Brain microvascular endothelial cell (primary cell): ENCODE data around the gene MAML3.

Experiments used
- DNase-seq: peaks from one replicate; pipeline ENCODE4 v3.0.0-alpha.2; 2020
- H3K27ac ChIP-seq: fragments of 250-450 bp; sonication (Bioruptor Pico); 2 replicates; pipeline ENCODE4 v1.5.1; 2020; ENCODE audit warnings: mild to moderate bottlenecking, moderate library complexity
- H3K27me3 ChIP-seq: fragments of 250-450 bp; sonication (Bioruptor Pico); replicated peaks from 2 replicates; pipeline ENCODE4 v1.5.1; 2020; ENCODE audit warnings: mild to moderate bottlenecking
- H3K36me3 ChIP-seq: fragments of 250-450 bp; sonication (Bioruptor Pico); replicated peaks from 2 replicates; pipeline ENCODE4 v1.5.1; 2020; ENCODE audit warnings: mild to moderate bottlenecking
- H3K4me3 ChIP-seq: 2 replicates; pipeline ENCODE4 v1.5.1; 2011; ENCODE audit warnings: low read depth, mild to moderate bottlenecking, control low read depth, low read length, moderate library complexity
- in situ Hi-C: cut with HindIII; loops from 2 replicates; pipeline ENCODE4 v1.10.0; 2017; ENCODE audit warnings: low sequenced_read_pairs, low pct_ligation_motif_present
- TF ChIP-seq, protein P1 (sequence below): IDR thresholded peaks from 2 replicates; pipeline ENCODE4 v1.5.1; 2011; ENCODE audit warnings: low read depth, mild to moderate bottlenecking, moderate library complexity, low read length, control low read depth, inconsistent platforms; ENCODE audit errors: missing control alignments

MAML3 gene

DNA sequence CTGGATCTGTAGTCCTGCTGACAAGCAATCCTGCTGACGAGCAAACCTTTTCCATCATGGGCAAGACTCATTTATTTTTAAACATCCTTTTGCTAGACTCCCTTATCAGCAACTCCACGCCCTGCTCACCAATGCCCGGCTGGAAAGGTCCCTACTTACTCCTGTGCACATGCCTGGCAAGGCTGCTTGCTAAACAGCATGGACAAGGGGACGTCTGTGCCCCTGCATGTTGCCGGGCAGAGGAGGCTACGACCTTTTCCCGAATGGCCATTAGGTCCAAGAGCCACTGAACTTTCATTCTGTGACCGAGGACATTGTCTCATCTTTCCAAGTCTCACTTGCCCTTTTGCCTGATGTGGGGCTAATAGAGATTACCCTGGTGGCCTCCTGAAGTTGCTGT, 389.8 kb downstream of the MAML3 start:
- no peak overlapping the region for H3K27ac ChIP-seq
- H3K36me3 ChIP-seq = no peaks in the 10 kb centered on the region
- DNase-seq = no peak
- no peak overlapping the region for H3K4me3 ChIP-seq
- in situ Hi-C loops = no loop called here
- TF ChIP-seq, protein P1, sequence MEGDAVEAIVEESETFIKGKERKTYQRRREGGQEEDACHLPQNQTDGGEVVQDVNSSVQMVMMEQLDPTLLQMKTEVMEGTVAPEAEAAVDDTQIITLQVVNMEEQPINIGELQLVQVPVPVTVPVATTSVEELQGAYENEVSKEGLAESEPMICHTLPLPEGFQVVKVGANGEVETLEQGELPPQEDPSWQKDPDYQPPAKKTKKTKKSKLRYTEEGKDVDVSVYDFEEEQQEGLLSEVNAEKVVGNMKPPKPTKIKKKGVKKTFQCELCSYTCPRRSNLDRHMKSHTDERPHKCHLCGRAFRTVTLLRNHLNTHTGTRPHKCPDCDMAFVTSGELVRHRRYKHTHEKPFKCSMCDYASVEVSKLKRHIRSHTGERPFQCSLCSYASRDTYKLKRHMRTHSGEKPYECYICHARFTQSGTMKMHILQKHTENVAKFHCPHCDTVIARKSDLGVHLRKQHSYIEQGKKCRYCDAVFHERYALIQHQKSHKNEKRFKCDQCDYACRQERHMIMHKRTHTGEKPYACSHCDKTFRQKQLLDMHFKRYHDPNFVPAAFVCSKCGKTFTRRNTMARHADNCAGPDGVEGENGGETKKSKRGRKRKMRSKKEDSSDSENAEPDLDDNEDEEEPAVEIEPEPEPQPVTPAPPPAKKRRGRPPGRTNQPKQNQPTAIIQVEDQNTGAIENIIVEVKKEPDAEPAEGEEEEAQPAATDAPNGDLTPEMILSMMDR = no peak
- no peaks in the 10 kb centered on the region for H3K27me3 ChIP-seq

DNA sequence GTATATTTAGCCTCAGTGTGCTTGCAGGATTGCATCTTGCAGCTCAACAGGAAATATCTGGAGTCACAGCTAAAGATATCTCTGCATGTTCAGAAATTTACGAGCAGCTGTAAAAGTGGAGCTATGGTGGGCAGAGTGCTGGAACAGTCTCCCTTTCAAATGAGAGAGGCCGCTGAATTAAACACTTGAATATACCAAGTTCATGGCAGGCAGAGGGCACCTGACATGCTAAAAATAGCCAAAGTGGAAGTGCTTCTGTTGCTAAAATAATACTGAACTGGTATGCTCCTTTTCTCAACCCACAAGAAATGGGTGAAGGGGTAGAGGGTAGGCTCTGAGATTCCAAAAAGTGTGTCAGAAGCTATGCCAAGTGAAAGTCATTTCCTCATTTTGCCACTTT, 390.3 kb downstream of the MAML3 start:
- Histone ChIP-seq H3K27me3 (no peaks in the 10 kb centered on the region), H3K27ac (no peak overlapping the region), H3K4me3 (no peak overlapping the region), H3K36me3 (no peaks in the 10 kb centered on the region)
- DNase-seq = no peak
- in situ Hi-C loops = no loop called here
- TF ChIP-seq, protein P1 = no peak

DNA sequence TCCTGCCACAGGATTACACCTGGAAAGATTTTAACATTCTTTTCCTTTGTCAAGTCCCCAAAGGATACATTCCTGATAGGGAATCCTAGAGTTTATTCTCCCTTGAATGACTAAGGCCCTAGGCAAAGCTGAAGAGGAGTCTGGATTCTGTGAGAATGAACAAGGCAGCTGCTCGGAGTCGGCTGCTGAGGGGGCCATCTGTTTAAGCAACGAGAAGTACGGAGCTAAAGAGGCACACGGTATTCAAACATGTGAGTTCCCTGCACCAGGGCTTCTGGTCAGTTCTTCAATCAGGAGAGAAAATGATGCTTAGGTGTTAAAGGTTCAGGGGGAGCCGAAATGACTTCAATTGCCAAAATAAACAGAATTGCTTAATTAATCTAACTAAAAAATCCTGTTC, 390.8 kb downstream of the MAML3 start:
- Histone ChIP-seq H3K36me3 (no peaks in the 10 kb centered on the region), H3K27me3 (no peaks in the 10 kb centered on the region), H3K27ac (no peak overlapping the region), H3K4me3 (no peak overlapping the region)
- no peak for DNase-seq
- in situ Hi-C loops = no loop called here
- TF ChIP-seq, protein P1 = no peak

DNA sequence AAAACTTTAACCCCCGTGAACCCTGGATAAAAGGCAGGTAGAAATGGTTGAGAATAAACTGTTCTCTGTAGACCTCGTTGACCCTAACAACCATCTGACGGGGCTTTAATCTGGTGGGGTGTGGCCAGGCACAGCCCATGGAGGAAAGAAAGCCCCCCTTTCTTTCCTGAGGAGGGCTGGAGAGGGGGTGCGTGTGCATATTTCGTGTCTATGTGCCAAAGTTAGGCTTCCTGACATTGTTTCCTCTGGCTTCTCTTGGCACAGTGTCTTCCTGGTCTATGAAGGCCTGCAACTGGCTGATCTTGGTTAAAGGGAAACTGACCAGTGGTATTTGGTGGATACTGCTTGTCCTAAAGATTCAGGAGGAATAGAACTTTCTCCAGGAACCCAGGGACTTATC, 391.3 kb downstream of the MAML3 start:
- DNase-seq = no peak
- Histone ChIP-seq H3K4me3 (no peak overlapping the region), H3K27ac (no peak overlapping the region), H3K27me3 (no peaks in the 10 kb centered on the region), H3K36me3 (no peaks in the 10 kb centered on the region)
- in situ Hi-C loops = no loop called here
- TF ChIP-seq, protein P1 = no peak

DNA sequence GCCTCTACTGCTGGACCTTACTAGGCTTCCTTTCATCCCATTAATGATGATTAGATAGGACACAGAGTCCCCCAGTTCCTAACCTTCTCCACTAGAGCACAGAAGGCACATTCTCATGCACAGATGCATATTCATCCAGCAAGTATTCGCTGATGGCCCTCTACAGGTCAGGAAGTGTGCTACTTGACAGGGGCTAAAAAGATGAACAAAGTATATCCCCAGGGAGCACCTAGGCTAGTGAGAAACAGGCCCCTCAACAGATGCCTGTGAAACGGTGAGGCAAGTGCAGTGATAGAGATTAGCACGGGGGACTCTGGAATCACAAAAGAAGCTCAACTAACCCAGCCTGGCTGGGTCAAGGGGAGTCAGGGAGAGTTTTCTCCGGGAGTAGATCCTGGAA, 392.5 kb downstream of the MAML3 start:
- Histone ChIP-seq H3K4me3 (no peak overlapping the region), H3K27me3 (no peaks in the 10 kb centered on the region), H3K27ac (no peak overlapping the region), H3K36me3 (no peaks in the 10 kb centered on the region)
- in situ Hi-C loops = no loop called here
- DNase-seq = peak; percentile 28
- TF ChIP-seq, protein P1 = peak; percentile 68

DNA sequence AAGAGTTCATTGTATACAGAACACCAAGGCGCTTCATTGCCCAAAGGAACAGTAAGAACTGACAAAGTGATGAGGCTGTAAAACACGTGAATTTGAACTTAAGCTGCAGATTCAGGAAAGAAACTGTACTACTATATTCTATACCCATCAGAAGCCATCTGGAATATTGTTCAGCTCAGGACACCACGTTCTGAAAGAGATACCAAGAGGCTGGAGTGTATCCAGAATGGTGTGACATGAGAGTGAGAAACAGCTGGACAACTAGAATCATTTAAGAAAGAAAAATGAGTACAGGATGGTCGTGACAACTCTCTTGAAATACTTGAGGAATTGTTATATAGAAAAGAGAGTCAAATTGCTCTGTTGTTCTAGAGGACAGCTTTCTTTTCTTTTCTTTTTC, 393.4 kb downstream of the MAML3 start:
- H3K27me3 ChIP-seq = no peaks in the 10 kb centered on the region
- in situ Hi-C loops = no loop called here
- H3K4me3 ChIP-seq = no peak overlapping the region
- H3K27ac ChIP-seq = no peak overlapping the region
- TF ChIP-seq, protein P1 = no peak
- H3K36me3 ChIP-seq = no peaks in the 10 kb centered on the region
- DNase-seq = no peak
